Activated T-cell treated with anti-CD3 and anti-CD28 coated beads, Interleukin-2, amount 50 U/mL, for 72 hours (primary cell): ENCODE measurements around the gene ROR1. TPM values are rescaled to one million over a fixed set of nuclear protein-coding genes. Genes with fewer than 3 reads are reported as not detected.

Experiments
- ATAC-seq, 2 donors: fragments of 150-1000 bp; cut with Tn5 transposase; replicated peaks in 1 of 2; 2 replicates each; pipeline ENCODE4 v1.10.0; 2021; ENCODE audit warnings: moderate library complexity in 2 of 2, mild to moderate bottlenecking in 1 of 2
- DNase-seq, 2 donors: peaks; one replicate each; pipeline ENCODE4 v3.0.0; 2021 to 2022; ENCODE audit warnings: mixed read lengths in 1 of 2
- H3K27ac Mint-ChIP-seq: one replicate; pipeline ENCODE4 v1.8.0; 2022; ENCODE audit warnings: mild to moderate bottlenecking, moderate library complexity, mixed read lengths
- H3K27me3 Mint-ChIP-seq: one replicate; pipeline ENCODE4 v1.8.0; 2022; ENCODE audit warnings: low read depth, mixed read lengths
- H3K36me3 Mint-ChIP-seq, 2 donors: one replicate each; pipeline ENCODE4 v1.8.0; 2022; ENCODE audit warnings: mixed read lengths in 2 of 2, mild to moderate bottlenecking in 1 of 2; ENCODE audit not compliant: insufficient read depth in 2 of 2
- H3K4me1 Mint-ChIP-seq: one replicate; pipeline ENCODE4 v1.8.0; 2022; ENCODE audit warnings: low read depth, mixed read lengths
- H3K4me3 Mint-ChIP-seq, 2 donors: one replicate each; pipeline ENCODE4 v1.8.0; 2022; ENCODE audit warnings: mild to moderate bottlenecking in 2 of 2, mixed read lengths in 2 of 2, moderate library complexity in 2 of 2
- H3K9me3 Mint-ChIP-seq, 2 donors: one replicate each; pipeline ENCODE4 v1.8.0; 2022; ENCODE audit warnings: mixed read lengths in 2 of 2
- total RNA-seq, 2 donors: library from RNA; stranded (reverse); gene quantifications; one replicate each; pipeline ENCODE4 v1.2.3, GENCODE V29; 2022

ROR1 gene
- total RNA-seq, 2 donors from 2014 or later, result 0.19 TPM; not detected in 1

DNA sequence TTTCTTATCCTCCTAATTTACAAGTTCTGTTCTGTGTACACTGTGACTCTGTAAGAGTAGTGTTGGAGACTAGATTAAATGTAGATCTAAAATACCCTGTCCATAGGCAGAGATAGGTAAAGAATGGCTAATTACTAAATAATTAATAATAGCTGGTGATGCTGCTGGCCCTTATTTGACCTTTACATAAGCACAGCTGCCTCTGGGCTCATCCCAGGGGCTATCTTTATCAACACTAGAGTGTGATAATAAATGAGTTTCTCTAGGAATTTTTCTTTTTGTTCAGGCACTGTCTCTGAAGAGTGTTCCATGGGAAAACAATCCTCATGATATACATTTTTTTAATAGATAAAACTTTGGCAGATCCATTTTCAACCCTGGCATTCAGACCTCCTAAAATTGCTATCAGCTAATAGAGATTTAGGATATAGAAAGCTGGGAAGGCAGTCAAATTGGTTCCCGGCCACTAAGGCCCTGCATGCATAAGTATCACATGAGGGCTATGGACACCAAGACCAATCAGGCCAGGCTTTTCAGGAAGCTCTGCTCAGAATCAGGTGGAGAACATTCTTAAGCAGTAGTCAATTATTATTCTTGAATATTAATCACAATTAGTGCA, 107.2 kb downstream of the ROR1 start:
- Mint-ChIP-seq H3K4me1 (no peaks in the 10 kb centered on the region), H3K36me3 (no peaks in the 10 kb centered on the region), H3K9me3 (no peaks in the 10 kb centered on the region), H3K4me3 (no peak overlapping the region), H3K27ac (no peak overlapping the region), H3K27me3 (no peaks in the 10 kb centered on the region)
- no peak for DNase-seq
- no peak for ATAC-seq

- Mint-ChIP-seq H3K27me3 (no peaks in the 10 kb centered on the region), H3K9me3 (no peaks in the 10 kb centered on the region), H3K27ac (no peak overlapping the region), H3K4me1 (no peaks in the 10 kb centered on the region), H3K4me3 (no peak overlapping the region), H3K36me3 (no peaks in the 10 kb centered on the region)
- no peak for ATAC-seq
- DNase-seq, result no peak
Measured at GRCh38 chr1:63882048-63882704, 108.4 kb downstream of the ROR1 start.

DNA sequence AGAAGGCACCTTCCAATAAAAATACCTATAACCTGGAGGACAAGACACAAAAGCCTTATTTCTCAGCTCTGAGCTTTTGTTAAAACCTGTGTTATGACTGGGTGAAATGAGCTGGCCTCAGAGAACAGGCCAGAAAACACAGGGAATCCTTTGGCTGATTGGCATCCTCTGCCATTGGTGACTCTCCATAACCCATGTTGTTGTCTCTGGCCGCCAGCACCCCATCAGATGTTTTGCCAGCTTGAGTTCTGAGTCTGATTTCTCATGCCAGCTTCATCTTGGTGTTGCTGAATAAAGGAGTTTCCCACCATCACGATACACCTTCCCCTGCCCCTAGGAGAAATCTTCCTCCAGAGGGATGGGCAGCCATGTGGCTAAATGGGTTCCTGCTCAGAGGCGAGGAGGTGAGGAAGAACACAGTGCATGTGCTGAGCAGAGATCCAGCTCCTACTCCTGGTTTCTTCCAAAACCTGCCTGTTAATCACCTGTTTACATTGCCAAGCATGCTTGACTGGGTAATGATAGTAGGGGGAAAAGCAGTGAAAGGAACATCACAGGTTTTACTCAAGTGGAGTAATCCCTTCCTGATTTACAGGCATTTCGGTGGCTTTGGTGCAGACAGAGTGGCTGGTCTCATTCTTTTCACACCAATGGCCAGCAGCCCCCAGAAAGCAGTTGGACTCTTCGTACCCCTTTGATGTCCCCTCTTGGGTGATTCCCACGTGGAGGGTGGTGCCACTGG, 109.8 kb downstream of the ROR1 start:
- no peaks in the 10 kb centered on the region for H3K27me3 Mint-ChIP-seq
- no peaks in the 10 kb centered on the region for H3K4me1 Mint-ChIP-seq
- H3K27ac Mint-ChIP-seq, result no peak overlapping the region
- ATAC-seq (no peak), DNase-seq (no peak)
- H3K36me3 Mint-ChIP-seq, result no peaks in the 10 kb centered on the region
- no peak overlapping the region for H3K4me3 Mint-ChIP-seq
- no peaks in the 10 kb centered on the region for H3K9me3 Mint-ChIP-seq

DNA sequence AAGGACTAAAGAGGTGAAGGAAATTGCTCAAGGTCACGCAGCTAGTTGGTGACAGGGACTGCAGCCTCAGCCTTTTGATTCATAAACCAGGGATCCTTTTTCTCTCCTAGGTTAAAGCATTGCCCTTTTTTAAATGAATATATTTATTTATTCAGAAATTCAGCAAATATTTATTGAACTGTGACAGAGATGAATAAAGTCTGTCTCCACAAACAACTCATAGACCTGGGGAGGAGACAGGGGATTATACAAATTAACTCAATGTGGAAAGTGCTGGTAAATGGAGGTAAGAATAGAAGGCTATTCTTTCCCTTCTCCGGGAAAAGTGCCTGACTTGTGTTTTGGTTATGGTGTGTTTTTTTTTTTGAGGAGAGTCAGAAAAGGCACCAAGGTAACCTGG, 110.7 kb downstream of the ROR1 start:
- no peak for DNase-seq
- Mint-ChIP-seq H3K27ac (no peak overlapping the region), H3K36me3 (no peaks in the 10 kb centered on the region), H3K4me1 (no peaks in the 10 kb centered on the region), H3K4me3 (no peak overlapping the region), H3K9me3 (no peaks in the 10 kb centered on the region), H3K27me3 (no peaks in the 10 kb centered on the region)
- ATAC-seq, result no peak

DNA sequence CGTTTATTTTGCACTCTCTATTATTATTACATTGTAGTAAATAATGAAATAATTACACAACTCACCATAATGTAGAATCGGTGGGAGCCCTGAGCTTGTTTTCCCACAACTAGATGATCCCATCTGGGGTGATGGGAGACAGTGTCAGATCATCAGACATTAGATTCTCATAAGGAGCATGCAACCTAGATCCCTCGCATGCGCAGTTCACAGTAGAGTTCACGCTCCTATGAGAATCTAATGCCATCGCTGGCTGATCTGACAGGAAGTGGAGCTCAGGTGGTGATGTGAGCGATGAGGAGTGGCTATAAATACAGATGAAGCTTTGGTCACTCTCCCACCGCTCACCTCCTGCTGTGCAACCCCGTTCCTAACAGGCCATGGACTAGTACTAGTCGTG, 112.1 kb downstream of the ROR1 start:
- Mint-ChIP-seq H3K36me3 (no peaks in the 10 kb centered on the region), H3K27me3 (peaks cover 5% of the 10 kb centered on the region), H3K4me3 (no peak overlapping the region), H3K27ac (no peak overlapping the region), H3K9me3 (peaks cover 0 to 4% of the 10 kb centered on the region in 2 donors), H3K4me1 (no peaks in the 10 kb centered on the region)
- no peak for DNase-seq
- no peak for ATAC-seq

- no peak overlapping the region for H3K27ac Mint-ChIP-seq
- H3K27me3 Mint-ChIP-seq, result peaks cover 5% of the 10 kb centered on the region
- no peaks in the 10 kb centered on the region for H3K36me3 Mint-ChIP-seq
- DNase-seq (no peak), ATAC-seq (no peak)
- H3K4me3 Mint-ChIP-seq, result no peak overlapping the region
- no peaks in the 10 kb centered on the region for H3K4me1 Mint-ChIP-seq
- H3K9me3 Mint-ChIP-seq, result peaks cover 0 to 4% of the 10 kb centered on the region in 2 donors
Measured at GRCh38 chr1:63886340-63886739, 112.5 kb downstream of the ROR1 start.

DNA sequence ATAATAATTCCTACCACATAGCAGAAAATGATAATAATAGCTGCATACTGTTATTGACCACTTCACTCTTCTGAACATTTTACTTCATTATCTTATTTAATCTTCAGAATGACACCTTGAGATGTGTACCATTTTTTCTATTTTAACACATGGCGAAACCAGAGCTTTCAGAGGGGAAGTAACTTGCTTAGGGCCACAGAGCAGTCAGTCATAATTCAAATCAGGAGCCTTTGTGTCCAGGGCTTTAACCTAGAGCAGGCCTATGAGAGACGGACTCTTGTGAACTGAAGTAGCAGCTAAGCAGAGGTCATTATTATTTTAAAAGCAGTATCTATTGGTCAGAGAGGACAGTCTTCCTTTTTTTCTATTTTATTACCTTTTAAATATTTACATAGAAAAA, 114.0 kb downstream of the ROR1 start:
- Mint-ChIP-seq H3K27me3 (peaks cover 5% of the 10 kb centered on the region), H3K9me3 (peaks cover 0 to 4% of the 10 kb centered on the region in 2 donors), H3K36me3 (no peaks in the 10 kb centered on the region), H3K27ac (no peak overlapping the region), H3K4me3 (no peak overlapping the region), H3K4me1 (no peaks in the 10 kb centered on the region)
- ATAC-seq (no peak), DNase-seq (no peak)

DNA sequence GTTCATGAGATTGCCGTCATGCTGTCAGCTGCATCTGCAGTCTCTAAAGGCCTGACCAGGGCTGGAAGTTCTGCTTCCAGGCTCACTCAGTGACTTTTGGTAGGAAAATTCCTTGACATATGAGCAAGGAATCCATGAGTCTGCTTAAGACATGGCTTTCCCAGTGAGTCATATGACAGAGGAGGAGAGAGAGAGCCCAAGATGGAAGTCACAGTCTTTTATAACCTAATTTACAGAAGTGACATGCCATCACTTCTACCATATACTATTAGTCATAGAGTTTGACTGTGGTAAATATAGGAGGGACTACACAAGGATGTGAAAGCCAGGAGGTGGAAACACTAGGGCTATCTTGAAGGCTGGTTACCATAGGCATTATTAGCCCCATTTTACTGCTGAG, 115.2 kb downstream of the ROR1 start:
- ATAC-seq (no peak), DNase-seq (no peak)
- no peak overlapping the region for H3K27ac Mint-ChIP-seq
- H3K27me3 Mint-ChIP-seq, result peaks cover 5% of the 10 kb centered on the region
- no peaks in the 10 kb centered on the region for H3K36me3 Mint-ChIP-seq
- no peak overlapping the region for H3K4me3 Mint-ChIP-seq
- peaks cover 0 to 4% of the 10 kb centered on the region in 2 donors for H3K9me3 Mint-ChIP-seq
- no peaks in the 10 kb centered on the region for H3K4me1 Mint-ChIP-seq

DNA sequence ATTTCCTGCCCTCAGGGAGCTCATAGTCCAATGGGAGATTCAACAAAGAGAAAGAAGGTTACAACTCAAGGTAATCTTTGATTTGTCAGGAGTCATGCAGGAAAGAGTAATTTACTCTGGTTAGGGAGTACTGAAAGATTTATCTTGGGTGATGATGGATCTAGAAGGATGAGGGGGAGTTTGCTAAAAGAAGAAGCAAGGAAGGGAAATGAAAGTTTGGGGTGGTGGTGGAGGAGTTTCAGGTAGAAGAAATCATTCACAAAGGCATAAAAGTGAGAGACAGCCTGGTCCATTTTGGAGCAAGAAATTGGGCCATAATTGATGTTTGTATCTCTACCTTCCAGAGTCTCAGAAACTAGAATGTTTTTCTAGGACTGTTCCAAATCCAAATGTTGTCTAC, 116.7 kb downstream of the ROR1 start:
- ATAC-seq (no peak), DNase-seq (no peak)
- H3K27me3 Mint-ChIP-seq, result peaks cover 5% of the 10 kb centered on the region
- no peak overlapping the region for H3K27ac Mint-ChIP-seq
- no peak overlapping the region for H3K4me3 Mint-ChIP-seq
- H3K4me1 Mint-ChIP-seq, result no peaks in the 10 kb centered on the region
- peaks cover 0 to 4% of the 10 kb centered on the region in 2 donors for H3K9me3 Mint-ChIP-seq
- no peaks in the 10 kb centered on the region for H3K36me3 Mint-ChIP-seq

GRCh38 chr1:63891060-63891690, 117.4 kb downstream of the ROR1 start:
- no peak for DNase-seq
- no peak overlapping the region for H3K27ac Mint-ChIP-seq
- ATAC-seq, result no peak
- H3K4me3 Mint-ChIP-seq, result no peak overlapping the region
- peaks cover 5% of the 10 kb centered on the region for H3K27me3 Mint-ChIP-seq
- no peaks in the 10 kb centered on the region for H3K36me3 Mint-ChIP-seq
- peaks cover 0 to 4% of the 10 kb centered on the region in 2 donors for H3K9me3 Mint-ChIP-seq
- no peaks in the 10 kb centered on the region for H3K4me1 Mint-ChIP-seq

DNA sequence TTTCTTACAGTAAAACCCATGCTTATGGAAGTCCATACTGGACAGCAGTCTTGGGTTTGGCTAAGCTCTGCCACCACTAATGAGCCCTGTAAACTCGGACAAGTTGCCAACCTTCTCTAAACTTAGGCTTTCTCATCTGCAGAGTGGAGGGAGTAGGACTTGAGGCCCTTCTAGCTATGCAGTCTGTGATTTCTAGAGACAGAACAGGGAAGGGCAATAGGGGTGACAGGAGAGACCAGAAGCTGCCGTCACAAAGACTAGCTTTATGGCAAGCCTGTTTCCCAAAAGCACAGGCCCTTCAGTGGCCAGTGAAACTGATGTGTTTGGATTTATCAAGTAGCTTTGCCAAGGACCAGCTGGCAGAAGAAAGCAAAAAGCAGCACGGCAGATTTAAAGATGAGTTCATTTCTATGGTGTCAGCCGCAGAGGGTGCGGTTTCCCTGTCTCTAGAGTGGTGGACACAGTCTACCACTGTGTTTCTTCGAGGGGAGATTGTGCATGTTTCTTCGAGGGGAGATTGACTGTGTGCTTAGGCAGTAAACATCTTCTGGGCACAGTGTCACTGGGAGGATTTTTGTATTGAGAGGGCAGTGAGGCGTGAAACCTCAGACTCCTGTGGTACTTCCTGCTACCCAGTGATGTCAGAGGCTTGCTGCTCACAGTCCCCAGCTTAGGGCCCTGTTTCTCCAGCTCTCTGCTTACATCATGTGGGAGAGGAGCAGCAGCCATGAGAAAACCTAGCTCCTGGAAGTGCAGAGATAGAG, 119.0 kb downstream of the ROR1 start:
- H3K4me1 Mint-ChIP-seq, result no peaks in the 10 kb centered on the region
- H3K9me3 Mint-ChIP-seq, result peaks cover 0 to 4% of the 10 kb centered on the region in 2 donors
- DNase-seq, result no peak
- H3K27me3 Mint-ChIP-seq, result peaks cover 5% of the 10 kb centered on the region
- ATAC-seq, result peak in 1 of 2 donors; percentile 33
- H3K36me3 Mint-ChIP-seq, result no peaks in the 10 kb centered on the region
- H3K27ac Mint-ChIP-seq, result no peak overlapping the region
- no peak overlapping the region for H3K4me3 Mint-ChIP-seq

DNA sequence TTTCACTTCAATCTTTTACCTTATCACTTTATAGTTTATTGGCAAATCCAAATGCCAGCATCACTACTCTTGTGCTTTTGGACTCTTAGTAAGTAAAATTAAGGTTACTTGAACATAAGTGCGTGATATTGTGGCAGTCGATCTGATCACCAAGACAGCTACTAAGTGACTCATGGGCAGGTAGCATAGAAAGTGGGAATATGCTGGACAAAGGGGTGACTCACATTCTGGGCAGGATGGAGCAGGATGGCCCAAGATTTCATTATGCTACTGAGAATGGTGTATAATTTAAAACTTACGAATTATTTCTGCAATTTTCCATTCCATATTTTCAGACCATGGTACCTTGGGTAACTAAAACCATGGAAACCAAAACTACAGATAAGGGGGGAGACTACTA, 120.2 kb downstream of the ROR1 start:
- H3K9me3 Mint-ChIP-seq, result peaks cover 2 to 4% of the 10 kb centered on the region in 2 donors
- no peak for ATAC-seq

More for the DNA sequence above, 120.2 kb downstream of the ROR1 start:
- Mint-ChIP-seq H3K27ac (no peak overlapping the region), H3K4me1 (no peaks in the 10 kb centered on the region), H3K27me3 (peaks cover 15% of the 10 kb centered on the region), H3K36me3 (no peaks in the 10 kb centered on the region), H3K4me3 (no peak overlapping the region)
- DNase-seq, result no peak
